Measurements from ENCODE around the gene GET4. TPM values are rescaled to one million over a fixed set of nuclear protein-coding genes. Genes with fewer than 3 reads are reported as not detected.

GET4 gene
- total and polyA plus RNA-seq, 2 of the 4 experiments (the other 2 are of a cell fraction), result 11.3 to 30.9 TPM

DNA sequence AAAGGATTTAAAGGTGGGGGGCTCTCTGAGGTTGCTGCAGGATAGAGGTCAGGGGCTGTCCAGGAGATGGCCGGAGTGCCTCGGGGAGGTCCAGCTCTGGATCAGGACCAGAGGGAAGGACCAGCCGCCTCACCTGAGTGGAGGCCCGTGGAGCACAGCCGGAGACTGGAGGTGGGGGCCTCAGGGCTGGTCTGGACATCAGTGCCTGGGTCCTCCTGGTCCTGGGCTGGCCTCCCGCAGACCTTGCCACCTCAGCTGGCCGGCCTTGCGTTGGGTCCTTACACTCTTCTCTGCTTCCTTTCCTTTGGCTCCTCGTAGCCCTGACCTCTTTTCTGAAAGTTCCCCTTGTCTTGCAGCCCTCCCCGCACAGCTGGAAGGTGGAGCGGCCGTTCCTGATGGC lies 42.1 kb upstream of the GET4 start:
- no peak overlapping the region for H4K8ac ChIP-seq (ENCODE audit: low read depth in 2 of 2, low read length in 2 of 2)
- no peak overlapping the region for H3K4me2 ChIP-seq (ENCODE audit: low read depth, low read length)
- H4K20me1 ChIP-seq (ENCODE audit: insufficient read depth, low read length), result peaks cover 60% of the 10 kb centered on the region
- no peak for DNase-seq
- H3K27me3 ChIP-seq (ENCODE audit: control insufficient read depth, insufficient read depth, low read length), result no peaks in the 10 kb centered on the region
- in situ Hi-C loops (cut with MboI; ENCODE audit: low sequenced_read_pairs) (no loop called here), intact Hi-C loops (cut with micrococcal nuclease) (no loop called here), dilution Hi-C loops (cut with HindIII; ENCODE audit: low sequenced_read_pairs, unreplicated experiment) (no loop called here)
- no peak overlapping the region for H2BK120ac ChIP-seq (ENCODE audit: low read depth, low read length)
- H2BK5ac ChIP-seq (ENCODE audit: low read depth, low read length, poor library complexity, severe bottlenecking), result no peak overlapping the region
- no peaks in the 10 kb centered on the region for H3K9me3 ChIP-seq (ENCODE audit: control insufficient read depth, insufficient read depth, low read length)
- peaks cover 15% of the 10 kb centered on the region for H3K36me3 ChIP-seq (ENCODE audit: control insufficient read depth, insufficient read depth, low read length)
- no peak for TF ChIP-seq SMC3 (IDR thresholded peaks at IDR 0.05; ENCODE audit: low read depth, low read length)
- no peak for TF ChIP-seq BHLHE40 (IDR thresholded peaks at IDR 0.05; ENCODE audit: low read depth, low read length)
- TF ChIP-seq CEBPB (IDR thresholded peaks at IDR 0.05; ENCODE audit: low read depth, low read length), result no peak
- no peak for TF ChIP-seq POLR2A (IDR thresholded peaks at IDR 0.05; ENCODE audit: low read depth, low read length)
- TF ChIP-seq FOS (IDR thresholded peaks at IDR 0.05; ENCODE audit: low read depth, low read length), result no peak
- no peak for TF ChIP-seq RCOR1 (IDR thresholded peaks at IDR 0.05; ENCODE audit: insufficient replicate concordance, low read length)
- TF ChIP-seq RAD21 (IDR thresholded peaks at IDR 0.05; ENCODE audit: low read length), result no peak
- TF ChIP-seq, protein P1, sequence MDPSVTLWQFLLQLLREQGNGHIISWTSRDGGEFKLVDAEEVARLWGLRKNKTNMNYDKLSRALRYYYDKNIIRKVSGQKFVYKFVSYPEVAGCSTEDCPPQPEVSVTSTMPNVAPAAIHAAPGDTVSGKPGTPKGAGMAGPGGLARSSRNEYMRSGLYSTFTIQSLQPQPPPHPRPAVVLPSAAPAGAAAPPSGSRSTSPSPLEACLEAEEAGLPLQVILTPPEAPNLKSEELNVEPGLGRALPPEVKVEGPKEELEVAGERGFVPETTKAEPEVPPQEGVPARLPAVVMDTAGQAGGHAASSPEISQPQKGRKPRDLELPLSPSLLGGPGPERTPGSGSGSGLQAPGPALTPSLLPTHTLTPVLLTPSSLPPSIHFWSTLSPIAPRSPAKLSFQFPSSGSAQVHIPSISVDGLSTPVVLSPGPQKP (IDR thresholded peaks at IDR 0.05; ENCODE audit: borderline replicate concordance, low read depth, low read length), result no peak
- WGBS, 2 experiments (ENCODE audit: extremely low coverage in 2 of 2, insufficient read length in 1 of 2), result 93% methylated on average over 6 of the region's 12 CpGs; no CpG with 5 or more reads in 1 of the 2 experiments
- no peak overlapping the region for H3K4me3 ChIP-seq (ENCODE audit: insufficient read depth, low read depth, low read length)
- peaks cover 21% of the 10 kb centered on the region for H3K9me1 ChIP-seq (ENCODE audit: insufficient read depth, low read length)
- BruUV-seq (replicated peaks), result no TSS peak
- H3K56ac ChIP-seq (ENCODE audit: extremely low read depth, insufficient read depth, low read length), result no peak overlapping the region
- no peak for ATAC-seq (ENCODE audit: low read depth)
- no peak overlapping the region for H2AK9ac ChIP-seq (replicated peaks; ENCODE audit: low read depth, low read length, poor library complexity)
- H2AFZ ChIP-seq (replicated peaks; ENCODE audit: low read length, poor library complexity), result no peak overlapping the region
- no peak overlapping the region for H3K9ac ChIP-seq (ENCODE audit: low read depth, low read length)
- H3K23ac ChIP-seq (ENCODE audit: low read depth, low read length), result no peak overlapping the region
- no peak overlapping the region for H3K27ac ChIP-seq (ENCODE audit: insufficient read depth, low read length)
- ChIA-PET POLR2A (ENCODE audit: unreplicated experiment) (no interaction called here), CTCF (interaction anchor here (1.1 kb wide), 1 partner anchor 9 kb away, joined by 3 read pairs; no protein-coding TSS in a partner anchor)
- no peak overlapping the region for H2BK20ac ChIP-seq (ENCODE audit: low read depth, low read length)
- H3K14ac ChIP-seq (replicated peaks; ENCODE audit: low read depth, low read length), result no peak overlapping the region
- no peak overlapping the region for H2BK15ac ChIP-seq (ENCODE audit: low read depth, low read length)
- H3K4me1 ChIP-seq (ENCODE audit: control insufficient read depth, insufficient read depth, low read length), result peaks cover 22% of the 10 kb centered on the region
- H2AK5ac ChIP-seq (ENCODE audit: low read depth, low read length), result 0 out of 2 replicates have a peak overlapping the region, but pooled peaks have one; percentile 5
- H3K18ac ChIP-seq (ENCODE audit: low read depth, low read length), result no peak overlapping the region
- H4K91ac ChIP-seq (ENCODE audit: insufficient read depth, low read depth, low read length), result no peak overlapping the region
- H4K5ac ChIP-seq (ENCODE audit: low read depth, low read length), result no peak overlapping the region
- H3K4ac ChIP-seq (ENCODE audit: low read depth, low read length), result no peak overlapping the region
- H3K79me1 ChIP-seq (ENCODE audit: low read depth in 1 of 2, low read length in 2 of 2), result peaks cover 28 to 84% of the 10 kb centered on the region in 2 experiments

All from IMR-90 (cell line).